HG02840 (cell line): ENCODE measurements around the gene ISYNA1.

Experiments used
- ATAC-seq: cut with Tn5 transposase; IDR thresholded peaks from one replicate; pipeline ENCODE4 v1.9.1; 2021; ENCODE audit warnings: mild to moderate bottlenecking, moderate library complexity, moderate number of reproducible peaks; ENCODE audit not compliant: unreplicated experiment, low FRiP score

Gene ISYNA1

GRCh38 chr19:18433015-18433691 lies 4.8 kb downstream of the ISYNA1 start:
- ATAC-seq: no peak

DNA sequence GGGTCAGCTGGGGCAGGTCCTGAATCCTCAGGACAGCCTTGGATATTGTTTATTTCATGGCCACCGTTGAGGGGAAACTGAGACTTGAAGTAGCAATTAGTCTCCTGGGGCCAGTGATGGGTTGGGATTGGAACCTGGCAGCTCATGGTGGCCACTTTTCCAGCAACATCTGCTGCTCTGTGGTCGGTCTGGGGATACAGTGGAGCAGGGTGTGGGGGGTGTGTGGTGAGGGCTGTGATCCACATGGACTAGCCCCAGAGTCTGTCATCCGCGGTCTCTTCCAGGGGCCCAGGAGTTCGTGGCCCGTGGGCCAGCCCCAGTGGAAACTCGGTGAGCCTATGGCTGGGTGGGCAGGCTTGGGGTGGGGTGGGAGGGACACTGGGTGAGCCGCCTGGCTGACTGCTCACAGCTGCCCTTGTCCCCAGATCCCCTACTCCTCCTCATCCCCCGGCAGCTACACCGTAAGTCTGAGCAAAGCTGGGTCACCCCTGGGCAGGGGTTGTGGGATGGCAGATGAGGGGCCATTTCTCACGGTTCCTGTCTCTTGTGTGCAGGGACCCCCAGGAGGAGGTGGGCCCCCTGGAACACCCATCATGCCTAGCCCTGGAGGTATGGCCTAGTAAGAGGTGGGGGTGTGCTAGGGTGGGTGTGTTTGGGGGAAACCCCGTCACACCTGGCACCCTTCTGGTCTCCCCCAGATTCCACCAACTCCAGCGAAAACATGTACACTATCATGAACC lies 5.5 kb downstream of the ISYNA1 start:
- ATAC-seq: no peak

DNA sequence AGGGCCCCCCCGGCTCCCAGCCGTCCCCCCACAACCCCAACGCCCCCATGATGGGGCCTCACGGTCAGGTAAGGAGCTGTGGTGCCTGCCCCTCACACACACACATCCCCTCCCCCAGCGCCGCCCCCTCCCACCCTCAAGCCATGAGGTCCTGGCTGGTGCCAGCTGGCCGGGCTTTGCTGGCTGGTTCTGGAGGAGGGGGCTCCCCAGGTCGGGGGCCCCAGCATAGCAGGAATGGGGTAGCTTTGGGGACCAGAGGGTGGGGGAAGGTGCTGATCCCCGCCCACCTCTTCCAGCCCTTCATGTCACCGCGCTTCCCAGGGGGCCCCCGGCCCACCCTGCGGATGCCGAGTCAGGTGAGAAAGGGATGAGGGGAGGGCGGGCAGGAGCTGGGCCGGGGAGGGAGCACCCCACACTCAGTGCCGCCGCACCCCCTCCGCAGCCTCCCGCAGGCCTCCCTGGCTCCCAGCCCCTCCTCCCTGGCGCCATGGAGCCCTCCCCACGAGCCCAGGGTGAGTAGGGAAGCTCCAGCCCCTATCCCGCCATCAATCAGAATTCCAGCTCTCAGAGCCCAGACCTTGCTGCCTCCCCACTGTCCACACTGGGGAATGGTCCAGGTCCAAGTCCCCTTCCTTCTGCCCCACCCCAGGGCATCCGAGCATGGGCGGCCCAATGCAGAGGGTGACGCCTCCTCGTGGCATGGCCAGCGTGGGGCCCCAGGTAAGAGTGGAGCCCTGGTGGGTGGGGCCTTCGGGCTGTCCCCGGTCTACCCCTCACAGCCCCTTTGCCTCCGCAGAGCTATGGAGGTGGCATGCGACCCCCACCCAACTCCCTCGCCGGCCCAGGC lies 6.4 kb downstream of the ISYNA1 start:
- no peak for ATAC-seq

DNA sequence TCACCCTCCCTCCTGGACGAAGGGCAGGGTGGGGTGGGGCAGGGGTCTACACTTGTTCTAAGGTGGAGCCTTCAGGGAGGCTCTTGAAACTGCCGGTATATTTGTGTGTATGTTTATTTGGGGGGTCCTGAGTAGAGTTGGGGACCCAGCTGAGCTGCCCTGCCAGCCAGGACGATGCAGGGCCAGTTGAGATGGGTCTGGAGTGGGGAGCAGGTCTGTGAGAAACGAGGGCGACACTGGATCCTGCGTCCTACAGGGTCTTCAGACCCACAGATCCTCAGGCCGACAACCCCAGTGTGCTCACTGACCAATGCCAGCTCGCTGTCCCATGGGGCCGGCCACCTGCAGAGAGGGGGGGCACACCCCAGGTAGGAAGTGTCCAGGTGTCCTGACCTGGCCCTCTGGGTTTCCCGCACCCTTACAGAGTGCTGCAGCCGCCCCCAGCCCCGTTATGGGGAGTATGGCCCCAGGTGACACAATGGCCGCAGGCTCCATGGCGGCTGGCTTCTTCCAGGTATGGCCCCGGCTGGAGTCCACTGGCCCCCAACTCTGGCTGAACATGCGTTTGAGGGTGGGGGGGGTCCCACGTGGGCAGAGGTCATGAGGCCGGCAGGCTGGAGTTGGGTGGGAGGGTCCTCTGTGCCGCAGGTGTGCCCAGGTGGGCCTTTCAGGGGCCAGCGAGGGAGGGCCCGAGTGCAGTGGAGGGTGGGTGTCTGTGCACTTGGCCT lies 7.4 kb downstream of the ISYNA1 start:
- ATAC-seq: no peak

GRCh38 chr19:18429717-18430416 lies 8.1 kb downstream of the ISYNA1 start:
- ATAC-seq: no peak

GRCh38 chr19:18428787-18429674 lies 8.9 kb downstream of the ISYNA1 start:
- no peak for ATAC-seq

- ATAC-seq: no peak
Observed at GRCh38 chr19:18428173-18428786, 9.7 kb downstream of the ISYNA1 start.

DNA sequence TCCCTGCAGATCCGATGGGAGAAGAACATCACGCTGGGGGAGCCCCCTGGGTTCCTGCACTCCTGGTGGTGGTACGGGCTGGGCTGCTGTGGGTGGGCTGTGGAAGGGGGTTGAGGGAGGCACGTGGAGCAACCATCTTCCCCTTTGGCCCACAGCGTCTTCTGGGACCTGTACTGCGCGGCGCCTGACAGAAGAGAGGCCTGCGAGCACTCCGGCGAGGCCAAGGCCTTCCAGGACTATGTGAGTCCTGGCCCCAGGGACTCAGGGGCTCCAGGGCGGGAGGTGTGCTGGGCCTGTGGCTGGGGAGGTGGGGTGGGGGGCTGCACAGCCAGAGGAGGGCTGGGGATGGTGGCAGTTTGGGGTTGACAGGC lies 10.2 kb downstream of the ISYNA1 start:
- no peak for ATAC-seq

GRCh38 chr19:18427080-18427742 lies 10.7 kb downstream of the ISYNA1 start:
- no peak for ATAC-seq

- no peak for ATAC-seq
Observed at GRCh38 chr19:18426416-18426767, 11.5 kb downstream of the ISYNA1 start.

DNA sequence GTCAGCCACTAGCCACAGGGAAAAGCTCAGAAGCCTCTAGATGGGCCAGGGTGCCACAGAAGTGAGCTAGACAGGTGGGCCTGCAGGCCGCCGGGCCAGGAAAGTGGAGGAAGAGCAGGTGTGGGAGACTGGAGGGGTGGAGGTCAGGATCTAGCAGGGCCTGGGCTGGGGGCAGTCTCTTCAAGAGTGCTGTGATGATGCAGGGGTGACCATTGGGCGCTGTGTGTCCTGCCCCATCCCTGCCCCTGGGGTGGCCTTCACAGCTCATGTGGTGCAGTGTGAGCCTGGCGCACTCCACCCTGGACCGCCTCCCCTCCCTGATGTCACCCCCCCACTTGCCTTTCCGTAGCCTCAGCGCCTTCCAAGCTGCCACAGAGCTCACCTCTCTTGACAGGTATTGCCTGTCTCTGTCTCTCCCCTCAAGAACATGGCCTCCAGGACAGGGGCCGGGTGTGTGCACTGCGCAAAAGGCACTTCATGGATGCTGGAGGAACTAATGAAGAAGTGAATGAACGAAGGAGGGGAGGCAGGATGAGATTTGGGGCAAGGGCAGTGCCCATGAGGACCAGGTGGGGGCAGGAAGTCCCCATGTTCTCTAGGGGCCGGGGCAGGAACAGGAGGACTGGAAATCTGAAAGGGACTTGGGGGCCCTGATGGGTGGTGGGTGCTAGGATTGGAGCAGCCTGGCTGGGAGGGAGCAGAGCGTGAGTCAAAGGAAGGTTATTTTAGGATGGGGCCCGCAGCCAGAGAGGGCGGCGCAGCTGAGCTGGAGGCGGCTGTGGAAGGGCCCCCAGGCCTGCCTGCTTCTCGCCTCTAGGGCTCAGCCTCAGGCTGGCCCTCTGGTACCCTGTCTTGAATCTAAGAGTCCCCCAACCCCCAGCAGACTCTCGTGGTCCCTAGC lies 12.2 kb downstream of the ISYNA1 start:
- no peak for ATAC-seq

- ATAC-seq: no peak
Observed at GRCh38 chr19:18424890-18425514, 12.9 kb downstream of the ISYNA1 start.

DNA sequence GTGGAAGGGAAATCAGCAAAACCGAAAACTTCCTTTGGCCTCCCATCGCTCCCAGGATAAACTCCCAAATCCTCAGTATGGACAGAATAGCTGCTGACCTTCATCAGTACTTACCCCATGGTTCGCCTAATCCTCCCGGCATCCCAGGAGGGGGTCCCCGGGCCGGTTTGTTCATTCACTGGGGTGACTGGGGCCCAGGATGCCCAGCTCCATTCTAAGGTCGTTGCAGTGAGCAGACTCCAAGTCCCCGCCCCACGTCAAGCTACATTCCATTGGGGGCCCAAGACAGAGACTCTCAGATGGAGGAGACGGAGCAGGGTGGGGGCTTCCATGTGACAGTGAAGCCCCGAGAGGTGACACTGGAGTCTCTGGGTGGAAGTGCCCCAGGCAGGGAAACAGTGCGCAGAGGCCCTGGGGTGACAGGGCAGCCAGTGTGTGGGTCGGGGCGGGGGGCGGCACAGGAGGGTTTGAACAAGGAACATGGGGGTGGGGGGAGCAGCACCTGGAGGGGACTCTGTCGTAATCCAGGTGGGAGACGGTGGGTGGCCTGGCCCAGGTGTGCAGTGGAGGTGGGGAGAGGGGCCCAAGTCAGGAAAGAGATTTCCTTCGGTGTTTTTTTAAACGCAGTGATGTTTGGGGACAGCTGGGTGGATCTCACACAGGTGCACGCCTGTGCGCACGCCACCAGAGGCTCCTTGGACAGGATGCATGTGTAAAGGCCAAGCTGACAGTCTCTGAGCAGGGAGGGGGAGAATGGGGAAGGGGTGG lies 13.6 kb downstream of the ISYNA1 start:
- ATAC-seq: no peak

- ATAC-seq: no peak
Observed at GRCh38 chr19:18423258-18424020, 14.5 kb downstream of the ISYNA1 start.

DNA sequence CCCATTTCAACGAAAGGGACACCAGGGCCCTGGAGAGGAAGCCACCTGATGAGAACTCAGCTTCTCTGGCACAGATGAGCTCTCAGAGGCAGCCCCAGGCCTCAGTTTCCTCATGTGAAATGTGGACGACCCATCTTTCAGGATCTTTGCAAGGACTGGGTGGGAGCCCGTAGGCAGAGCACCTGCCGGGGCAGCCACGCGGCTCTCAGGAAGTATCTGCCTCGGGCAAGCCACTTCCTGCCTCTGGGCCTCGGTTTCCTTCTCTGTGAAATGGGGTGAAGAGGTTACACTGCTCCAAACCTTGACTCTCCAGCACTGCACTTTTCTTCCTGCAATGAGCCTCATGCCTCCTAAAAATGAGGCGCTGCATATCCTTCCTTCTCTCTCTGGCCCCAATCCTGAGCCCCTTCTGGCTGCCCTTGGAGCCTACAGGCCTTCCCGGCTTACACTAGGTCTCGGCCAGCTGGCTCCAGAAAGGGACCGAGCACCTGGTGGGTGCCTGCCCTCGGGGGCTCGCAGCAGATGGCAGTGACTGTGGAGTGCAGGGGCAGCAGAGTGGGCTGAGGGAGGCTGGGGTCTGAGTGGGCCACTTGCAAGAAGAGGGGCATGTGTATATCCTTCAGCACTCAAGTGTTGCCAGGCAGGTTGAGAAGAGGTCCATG lies 15.3 kb downstream of the ISYNA1 start:
- no peak for ATAC-seq
